ENCODE data around the gene PBX3. TPM values are rescaled to one million over a fixed set of nuclear protein-coding genes. Genes with fewer than 3 reads are reported as not detected.

Gene PBX3
- total RNA-seq, 1 donor from 2014 or later, result 74.2 TPM

- Mint-ChIP-seq H3K4me1 (peaks cover 2% of the 10 kb centered on the region), H3K36me3 (peaks cover under 1% of the 10 kb centered on the region), H3K9me3 (peaks cover 14% of the 10 kb centered on the region), H3K4me3 (no peak overlapping the region), H3K27me3 (ENCODE audit: low read depth) (peaks cover 16% of the 10 kb centered on the region), H3K27ac (no peak overlapping the region)
- TF ChIP-seq CTCF (IDR thresholded peaks at IDR 0.05; ENCODE audit: unreplicated experiment), result no peak
- DNase-seq (ENCODE audit: low spot score in 2 of 2, unreplicated experiment in 2 of 2), result no peak
Measured at GRCh38 chr9:125984461-125984860, 237.3 kb downstream of the PBX3 start.

- Mint-ChIP-seq H3K4me3 (no peak overlapping the region), H3K9me3 (peaks cover 5% of the 10 kb centered on the region), H3K27me3 (ENCODE audit: low read depth) (peaks cover 16% of the 10 kb centered on the region), H3K36me3 (no peaks in the 10 kb centered on the region), H3K4me1 (peaks cover 2% of the 10 kb centered on the region), H3K27ac (no peak overlapping the region)
- TF ChIP-seq CTCF (IDR thresholded peaks at IDR 0.05; ENCODE audit: unreplicated experiment), result no peak
- peak in 1 of 2 experiments; percentile 17 for DNase-seq (ENCODE audit: low spot score in 2 of 2, unreplicated experiment in 2 of 2)
Measured at GRCh38 chr9:125985142-125985997, 238.2 kb downstream of the PBX3 start.

GRCh38 chr9:125985998-125986655 is 239.0 kb downstream of the PBX3 start:
- Mint-ChIP-seq H3K27ac (no peak overlapping the region), H3K4me1 (peaks cover 5% of the 10 kb centered on the region), H3K9me3 (peaks cover 1% of the 10 kb centered on the region), H3K36me3 (no peaks in the 10 kb centered on the region), H3K4me3 (no peak overlapping the region), H3K27me3 (ENCODE audit: low read depth) (peaks cover 14% of the 10 kb centered on the region)
- DNase-seq (ENCODE audit: low spot score in 2 of 2, unreplicated experiment in 2 of 2), result no peak
- no peak for TF ChIP-seq CTCF (IDR thresholded peaks at IDR 0.05; ENCODE audit: unreplicated experiment)

GRCh38 chr9:125986966-125987365 is 239.8 kb downstream of the PBX3 start:
- H3K27ac Mint-ChIP-seq, result no peak overlapping the region
- H3K36me3 Mint-ChIP-seq, result no peaks in the 10 kb centered on the region
- no peak for TF ChIP-seq CTCF (IDR thresholded peaks at IDR 0.05; ENCODE audit: unreplicated experiment)
- peaks cover 10% of the 10 kb centered on the region for H3K27me3 Mint-ChIP-seq (ENCODE audit: low read depth)
- peak in 1 of 2 experiments; percentile 3 for DNase-seq (ENCODE audit: low spot score in 2 of 2, unreplicated experiment in 2 of 2)
- H3K4me3 Mint-ChIP-seq, result no peak overlapping the region
- H3K9me3 Mint-ChIP-seq, result no peaks in the 10 kb centered on the region
- H3K4me1 Mint-ChIP-seq, result peaks cover 5% of the 10 kb centered on the region

GRCh38 chr9:125987420-125987819 is 240.2 kb downstream of the PBX3 start:
- DNase-seq (ENCODE audit: low spot score in 2 of 2, unreplicated experiment in 2 of 2), result no peak

More at GRCh38 chr9:125987420-125987819, 240.2 kb downstream of the PBX3 start:
- no peak for TF ChIP-seq CTCF (IDR thresholded peaks at IDR 0.05; ENCODE audit: unreplicated experiment)
- no peak overlapping the region for H3K4me3 Mint-ChIP-seq
- no peak overlapping the region for H3K27ac Mint-ChIP-seq
- no peaks in the 10 kb centered on the region for H3K36me3 Mint-ChIP-seq
- H3K4me1 Mint-ChIP-seq, result peaks cover 5% of the 10 kb centered on the region
- H3K27me3 Mint-ChIP-seq (ENCODE audit: low read depth), result peaks cover 7% of the 10 kb centered on the region
- no peaks in the 10 kb centered on the region for H3K9me3 Mint-ChIP-seq

All from mesothelial cell of epicardium (in vitro differentiated cells).